ENCODE data around the gene GNAO1.

Gene GNAO1

DNA sequence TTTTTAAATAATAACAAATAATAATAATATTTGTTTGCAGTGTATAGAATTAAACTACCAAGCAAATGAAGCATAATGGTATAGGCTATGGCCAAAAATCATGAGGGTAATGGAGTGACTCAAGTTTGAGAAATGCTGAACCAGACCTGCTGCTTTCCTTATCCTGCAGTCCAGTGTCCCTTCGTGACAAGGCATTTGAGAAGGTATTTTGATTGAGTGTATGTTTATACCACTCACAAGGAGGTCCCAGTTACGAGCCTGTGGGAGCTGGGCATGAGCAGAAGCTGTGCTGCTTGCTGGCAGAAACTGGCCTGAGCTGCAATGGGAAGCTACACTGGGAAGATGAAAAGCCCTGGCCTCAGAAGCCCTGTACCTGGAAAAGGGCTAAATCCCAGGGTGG, 50.3 kb downstream of the GNAO1 start:
- no peak for DNase-seq (ENCODE audit: low spot score)

DNA sequence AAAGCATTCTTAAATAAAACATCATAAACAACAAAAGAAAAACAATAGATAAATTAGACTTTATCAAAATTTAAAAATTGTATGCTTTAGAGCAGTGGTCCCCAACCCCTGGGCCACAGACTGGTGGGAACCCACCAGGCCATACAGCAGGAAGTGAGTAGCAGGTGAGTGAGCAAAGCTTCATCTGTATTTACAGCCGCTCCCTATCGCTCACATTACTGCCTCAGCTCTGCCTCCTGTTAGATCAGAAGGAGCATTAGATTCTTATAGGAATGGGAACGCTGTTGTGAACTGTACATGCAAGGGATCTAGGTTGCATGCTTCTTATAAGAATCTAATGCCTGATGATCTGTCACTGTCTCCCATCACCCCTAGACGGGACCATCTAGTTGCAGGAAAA, 51.5 kb downstream of the GNAO1 start:
- no peak for DNase-seq (ENCODE audit: low spot score)

DNA sequence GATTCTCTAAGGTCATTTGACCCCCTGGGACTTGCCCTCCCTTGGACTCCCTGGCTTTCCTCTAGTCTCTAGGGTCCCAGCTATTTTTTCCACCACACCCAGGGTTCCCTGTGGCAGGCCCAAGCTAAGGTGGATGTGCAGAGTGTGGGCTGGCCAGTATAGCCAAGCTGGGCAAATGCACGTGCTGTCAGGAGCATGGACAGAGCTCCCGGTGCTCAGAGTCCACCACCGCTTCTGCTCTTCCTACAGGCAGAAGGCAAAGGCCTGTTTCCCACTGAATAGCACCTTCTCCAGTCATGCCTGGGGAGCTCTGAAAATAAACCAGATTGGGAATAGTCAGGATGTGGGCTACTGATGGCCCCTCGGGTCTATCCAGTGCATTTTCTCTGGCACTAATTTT, 53.3 kb downstream of the GNAO1 start:
- no peak for DNase-seq (ENCODE audit: low spot score)

DNA sequence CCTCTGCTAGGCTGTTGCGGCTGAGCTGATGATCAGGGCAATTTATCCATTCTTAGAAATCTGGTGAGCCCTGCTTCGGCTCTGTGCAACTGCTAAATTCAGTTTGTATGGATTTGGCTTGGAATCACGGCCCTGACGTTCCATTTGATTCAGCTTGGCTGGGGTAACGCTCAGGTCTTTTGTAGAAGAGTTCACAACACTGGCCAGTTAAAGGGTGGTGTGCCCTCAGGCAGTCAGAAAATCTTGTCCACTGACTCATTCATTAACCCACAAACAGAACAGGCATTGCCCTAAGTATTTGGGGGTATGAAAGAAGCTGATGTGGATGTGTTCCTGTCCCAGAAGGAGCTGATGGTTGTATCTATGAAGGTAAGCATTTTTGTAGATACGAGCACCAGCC, 53.9 kb downstream of the GNAO1 start:
- DNase-seq (ENCODE audit: low spot score): no peak

DNA sequence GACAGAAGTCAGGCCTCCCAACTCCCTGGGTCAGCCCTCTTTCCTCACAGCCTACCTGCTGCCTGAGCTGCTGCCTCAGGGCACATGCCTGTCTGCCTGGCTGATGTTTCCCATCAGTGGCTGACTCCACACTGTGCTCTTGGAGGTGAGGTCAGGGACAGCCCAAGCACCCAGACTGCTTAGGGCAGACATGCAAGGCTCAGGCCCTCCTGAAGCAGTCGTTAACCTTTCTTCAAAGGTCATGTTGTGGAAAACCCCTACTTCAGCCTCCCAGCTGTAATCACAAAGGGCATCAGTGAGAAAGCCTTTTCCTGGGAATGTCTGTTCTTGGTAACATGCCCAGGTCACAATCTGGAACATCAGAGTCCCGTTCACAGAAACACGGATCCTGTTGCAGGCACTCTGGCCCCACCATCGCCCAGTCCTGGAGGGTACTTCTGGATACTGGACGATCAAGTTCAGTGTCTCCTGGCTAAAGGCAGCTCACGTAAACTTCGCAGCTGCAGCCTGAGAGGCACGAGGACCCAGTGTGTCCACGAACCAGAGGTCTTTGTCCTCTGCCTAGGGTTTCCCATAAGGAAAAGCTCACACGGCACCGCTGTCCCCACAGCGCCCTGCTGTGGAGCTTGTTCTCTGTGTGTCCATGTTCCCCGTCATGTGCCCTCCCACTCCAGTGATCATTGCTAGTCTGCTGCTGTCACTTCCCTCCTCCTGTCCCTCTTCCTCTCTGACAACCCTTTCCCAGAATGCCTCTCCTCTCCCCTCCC, 54.9 kb downstream of the GNAO1 start:
- no peak for DNase-seq (ENCODE audit: low spot score)

DNA sequence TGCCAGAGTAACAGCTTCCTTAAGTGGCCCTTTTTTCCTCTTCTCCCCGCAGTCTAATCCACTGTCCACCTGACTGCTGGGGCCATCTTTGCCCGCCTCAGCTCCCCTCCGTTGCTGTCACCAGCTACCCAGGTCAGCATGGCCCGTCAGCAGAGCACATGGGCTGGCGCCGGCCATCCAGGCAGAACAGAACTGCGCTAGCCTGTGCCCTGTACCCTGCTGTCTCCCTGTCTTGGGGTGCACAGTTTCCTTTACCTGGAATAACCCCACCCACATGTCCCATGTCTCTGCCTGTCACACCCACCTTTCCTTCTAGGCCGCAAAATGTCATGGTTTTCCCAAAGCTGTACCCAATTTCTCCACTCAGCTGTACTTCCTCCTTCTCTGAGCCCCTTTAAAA, 55.7 kb downstream of the GNAO1 start:
- no peak for DNase-seq (ENCODE audit: low spot score)

DNA sequence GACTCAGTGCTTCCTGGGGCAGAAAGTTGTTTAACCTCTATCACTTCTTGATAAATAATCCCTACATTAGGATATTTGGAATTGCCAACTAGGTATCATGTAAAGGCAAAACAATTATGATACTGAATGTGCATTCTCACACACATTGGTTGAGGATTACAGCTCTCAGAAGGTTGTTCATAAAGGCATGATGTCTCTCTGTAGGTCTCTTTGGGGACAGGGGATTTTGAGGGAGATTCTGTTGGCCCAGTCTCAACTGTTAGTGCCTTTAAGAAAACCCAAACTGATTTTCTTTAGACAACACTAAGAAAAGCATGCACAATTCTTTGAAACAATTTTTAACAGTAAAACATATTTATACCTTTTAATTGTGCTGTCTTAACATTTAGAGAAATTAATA, 56.5 kb downstream of the GNAO1 start:
- DNase-seq (ENCODE audit: low spot score): no peak

DNA sequence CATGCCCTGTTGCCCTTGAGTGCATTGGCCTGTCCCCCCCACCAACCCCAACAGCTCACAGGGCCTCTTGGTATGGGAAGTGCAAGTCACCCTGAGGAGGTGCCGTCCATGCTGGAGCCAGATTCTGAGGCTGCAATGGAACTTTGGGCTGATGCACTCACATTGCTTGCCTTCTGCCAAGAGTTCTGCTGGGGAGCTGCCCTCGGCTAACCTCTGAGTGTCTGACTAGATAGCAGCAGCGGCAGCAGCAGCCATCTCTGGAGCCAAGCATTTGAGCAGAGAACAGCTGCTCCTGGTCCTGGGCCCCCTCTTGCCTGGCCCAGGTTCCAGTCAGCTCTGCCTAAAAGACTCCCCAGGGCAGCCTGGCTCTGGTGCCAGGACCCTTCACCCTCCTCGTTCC, 61.5 kb downstream of the GNAO1 start:
- no peak for DNase-seq (ENCODE audit: low spot score)

DNA sequence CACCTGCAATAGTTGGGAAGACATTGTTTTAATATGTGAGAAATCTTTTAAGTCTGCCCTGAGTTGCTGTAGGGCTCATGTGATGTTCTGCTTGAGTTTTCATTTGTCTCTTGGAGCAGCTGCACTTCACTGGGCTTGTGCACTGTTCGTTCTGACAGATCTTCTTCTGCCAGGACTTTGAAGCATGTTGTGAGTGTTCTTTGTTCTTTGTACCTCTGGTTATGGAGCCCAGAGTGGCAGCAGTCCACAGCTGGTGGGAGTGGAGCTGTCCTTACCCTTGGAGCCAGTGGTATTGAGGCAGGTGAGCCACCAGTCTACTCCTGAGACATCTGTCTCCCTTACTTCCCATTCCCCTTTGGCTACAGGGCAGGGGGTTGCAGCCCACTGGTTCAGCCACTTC, 64.6 kb downstream of the GNAO1 start:
- no peak for DNase-seq (ENCODE audit: low spot score)

DNA sequence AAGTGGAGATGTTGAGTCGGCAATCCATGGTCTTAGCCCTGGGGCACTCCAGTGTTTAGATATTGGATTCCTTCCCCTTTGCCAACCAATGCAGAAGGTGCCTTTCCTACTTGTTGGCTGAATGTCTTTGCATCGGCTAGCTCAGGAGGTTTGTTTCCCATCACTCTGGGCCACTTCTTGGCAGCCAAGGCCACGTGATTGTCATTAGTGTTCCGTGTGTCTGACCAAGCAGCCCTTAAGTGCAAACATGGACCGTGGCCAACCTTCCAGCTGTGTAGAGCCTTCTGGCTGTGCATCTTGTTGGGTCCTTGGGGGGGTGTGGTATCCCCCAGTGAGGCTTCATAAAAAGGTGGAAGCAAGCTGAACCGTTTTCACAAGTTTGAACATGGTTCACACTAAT, 66.0 kb downstream of the GNAO1 start:
- DNase-seq (ENCODE audit: low spot score): no peak

DNA sequence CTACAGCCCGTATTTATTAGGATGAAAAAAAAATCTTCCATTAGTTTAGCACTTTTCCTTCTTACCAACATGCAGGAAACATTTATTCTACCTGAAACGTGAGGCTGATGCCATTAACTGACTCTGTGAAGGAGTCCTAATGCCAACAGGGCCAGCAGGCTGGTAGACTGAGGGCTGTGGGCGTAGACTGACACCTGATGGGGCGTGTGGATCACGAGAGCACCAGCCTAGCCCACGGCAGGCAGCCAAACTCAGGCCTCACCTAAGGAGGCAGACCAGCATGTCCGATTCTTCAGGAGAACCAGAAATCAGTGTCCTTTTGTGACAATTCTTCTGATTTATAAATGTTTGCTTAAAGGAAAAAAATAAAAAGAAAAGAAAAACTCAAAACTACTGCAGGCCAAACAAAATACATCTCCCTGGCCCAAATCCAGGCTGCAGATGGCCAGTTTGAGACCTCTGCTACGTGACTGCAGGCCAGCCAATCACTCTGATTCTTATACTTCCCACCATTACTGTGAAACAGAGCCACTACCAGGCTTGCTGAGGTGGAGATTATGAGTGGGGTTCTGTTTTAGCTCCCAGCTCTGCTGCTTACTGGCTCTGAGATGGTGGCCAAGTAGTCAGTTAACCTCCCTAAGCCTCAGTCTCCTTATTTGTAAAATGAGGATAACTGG, 66.5 kb downstream of the GNAO1 start:
- DNase-seq (ENCODE audit: low spot score): no peak

DNA sequence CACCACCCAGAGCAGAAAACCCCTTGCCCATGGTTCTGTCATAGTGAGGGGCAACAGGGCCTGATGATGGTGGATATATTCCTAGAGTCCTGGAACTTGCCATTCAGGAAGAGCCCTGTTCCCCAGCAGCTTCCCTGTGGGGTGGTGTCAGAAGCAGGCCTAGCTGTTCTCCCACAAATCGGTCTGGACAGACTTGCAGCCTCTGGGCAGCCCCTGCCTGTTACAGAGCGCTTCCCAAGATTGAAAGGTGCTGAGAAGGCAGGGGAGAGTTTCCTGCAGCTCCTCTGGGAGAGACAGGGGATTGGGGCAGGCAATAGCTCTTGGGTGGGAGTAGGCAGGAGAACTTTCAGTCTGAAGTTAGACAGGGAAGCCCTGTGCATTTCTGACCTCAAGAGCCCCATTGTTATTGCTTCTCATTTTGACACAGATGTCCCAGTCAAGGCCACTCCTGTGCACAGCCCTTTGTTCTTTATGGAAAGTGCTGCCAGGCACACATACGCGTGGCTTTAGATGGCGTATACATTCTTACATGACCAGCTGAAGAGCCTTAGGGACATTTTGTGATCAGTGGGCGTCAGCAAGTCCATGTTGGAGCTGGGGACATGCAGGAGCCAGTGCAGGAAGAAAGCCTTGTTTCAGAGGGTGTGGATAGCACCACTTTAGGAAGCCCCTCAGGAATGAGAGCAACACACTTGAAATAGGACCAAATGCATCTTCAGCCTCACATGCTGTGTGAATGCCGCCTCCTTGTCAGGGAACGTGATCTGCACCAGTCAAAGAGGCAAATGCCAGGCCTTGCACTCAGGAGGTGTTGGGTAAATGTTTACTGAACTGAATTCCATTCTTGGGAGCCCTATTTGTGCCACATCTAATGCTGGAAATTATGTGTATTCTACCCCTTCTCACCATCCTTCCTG, 67.5 kb downstream of the GNAO1 start:
- no peak for DNase-seq (ENCODE audit: low spot score)

DNA sequence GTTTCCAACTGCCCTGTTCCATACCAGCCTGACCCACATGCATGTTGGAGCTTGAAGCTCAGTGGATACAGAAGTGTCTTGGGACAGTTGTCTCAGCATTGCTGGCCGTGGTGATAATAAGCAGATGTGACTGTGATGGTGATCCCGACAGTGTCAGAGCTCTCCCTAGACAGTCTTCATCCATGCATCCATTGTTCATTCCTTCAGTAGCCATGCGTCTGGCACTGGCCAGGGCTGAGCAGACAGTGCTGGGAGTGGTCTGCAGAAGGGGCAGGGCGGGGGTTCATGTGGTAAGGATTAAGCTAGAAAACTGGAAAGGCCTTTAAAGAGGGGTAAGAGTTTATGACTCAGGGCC, 68.1 kb downstream of the GNAO1 start:
- DNase-seq (ENCODE audit: low spot score): no peak

DNA sequence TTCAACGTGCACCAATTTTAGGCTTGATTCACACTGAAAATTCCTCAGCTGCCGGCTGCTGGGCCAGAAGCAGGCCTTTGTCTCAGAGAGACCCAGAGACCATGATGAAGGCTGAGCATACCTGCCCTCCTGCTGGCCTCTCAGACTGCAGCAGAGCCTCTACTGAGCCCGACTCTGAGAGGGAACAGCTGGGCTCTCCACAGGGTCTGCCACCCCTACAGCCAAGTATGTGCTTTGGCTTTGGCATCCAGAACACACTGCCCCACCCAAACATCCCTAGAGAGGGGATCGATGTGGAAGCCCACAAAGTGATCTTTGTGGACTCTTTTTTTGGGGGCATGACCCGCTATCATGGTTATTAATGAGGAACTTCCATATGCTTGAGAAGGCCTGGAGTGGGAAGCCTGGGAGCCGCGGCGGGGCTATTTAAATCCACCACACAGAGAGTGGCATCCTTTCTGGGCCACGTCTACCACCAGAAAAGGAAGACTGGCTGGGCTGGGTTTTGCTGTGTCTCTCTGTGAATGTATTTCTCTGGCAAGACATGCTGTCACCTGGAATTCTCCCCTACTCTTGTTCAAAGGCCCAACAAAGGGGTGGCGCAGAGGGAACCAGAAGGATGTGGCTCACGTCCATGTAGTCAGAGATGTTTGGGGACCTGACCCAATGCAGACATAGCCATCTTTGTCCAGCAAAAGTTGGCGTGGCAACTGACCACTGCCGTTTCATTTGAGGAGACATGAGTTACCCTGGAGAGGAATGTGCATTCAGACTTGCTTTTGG, 69.3 kb downstream of the GNAO1 start:
- DNase-seq (ENCODE audit: low spot score): no peak

DNA sequence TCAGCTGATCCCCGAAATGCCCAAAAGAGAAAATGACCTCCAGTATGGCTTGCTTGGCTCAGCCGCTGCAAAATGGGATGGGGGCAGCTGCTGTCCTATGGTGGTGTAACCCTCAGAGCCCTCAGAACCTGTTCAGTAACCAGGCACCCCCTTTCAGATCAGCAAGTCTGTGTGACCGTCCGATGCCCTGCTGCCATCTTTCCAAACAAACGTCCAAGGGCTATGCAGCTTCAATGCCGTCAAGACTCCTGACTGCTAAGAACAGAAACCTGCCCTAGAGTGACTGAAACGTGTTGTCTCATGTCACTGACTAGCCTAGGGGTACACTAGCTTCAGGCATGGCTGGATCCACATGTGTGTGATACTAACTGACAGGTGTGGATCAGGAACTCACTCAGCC, 70.4 kb downstream of the GNAO1 start:
- no peak for DNase-seq (ENCODE audit: low spot score)

DNA sequence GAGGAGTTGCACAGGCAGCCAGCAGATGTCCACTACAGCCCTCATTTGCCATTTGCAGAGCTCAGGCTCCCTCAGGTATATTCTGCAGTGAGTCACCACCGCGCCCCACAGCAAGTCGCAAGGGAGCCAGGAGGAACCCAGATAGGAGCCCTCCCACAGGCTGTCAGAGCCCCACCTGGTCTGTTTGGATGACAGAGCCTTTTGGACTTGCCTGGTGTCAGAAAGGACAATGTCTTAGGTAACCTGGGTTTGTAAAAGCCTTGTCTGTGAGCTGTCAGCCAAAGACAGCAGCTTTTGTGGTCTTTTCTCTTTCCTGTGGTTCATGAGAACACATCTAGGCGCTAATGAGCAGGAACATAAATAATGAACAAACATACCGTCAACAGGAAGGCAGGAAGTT, 70.9 kb downstream of the GNAO1 start:
- DNase-seq (ENCODE audit: low spot score): no peak

DNA sequence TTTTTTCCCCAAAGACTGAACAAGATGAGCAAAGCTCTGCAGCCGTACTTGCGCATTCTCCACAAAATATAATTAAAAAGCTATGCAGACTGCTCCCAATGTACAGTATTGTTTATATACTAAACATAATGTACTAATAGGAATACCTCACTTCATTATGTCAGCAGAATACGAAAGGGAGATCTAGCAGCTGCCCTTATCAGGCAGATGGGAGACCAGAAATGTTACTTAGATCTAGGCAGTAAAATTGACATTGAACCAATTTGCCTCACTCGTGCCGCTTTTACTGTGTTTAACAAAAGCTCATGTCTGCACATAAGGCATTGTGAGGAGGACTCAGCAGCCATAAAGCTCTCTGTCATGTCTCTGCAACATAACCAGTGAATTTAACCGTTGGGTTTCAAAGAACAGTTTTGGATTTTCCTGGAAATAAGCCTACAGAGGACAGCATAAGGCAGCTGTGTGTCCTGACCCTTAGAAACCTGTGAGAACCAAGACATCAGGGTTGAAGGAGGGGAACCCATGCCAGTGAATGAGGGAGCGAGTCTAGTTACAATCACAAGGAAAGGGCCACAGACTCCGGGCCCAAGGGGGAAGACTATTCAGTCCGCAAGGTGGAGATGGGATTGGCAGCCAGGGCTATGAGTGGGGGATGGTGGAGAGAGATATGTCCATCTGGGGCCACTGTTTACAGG, 71.4 kb downstream of the GNAO1 start:
- no peak for DNase-seq (ENCODE audit: low spot score)

DNA sequence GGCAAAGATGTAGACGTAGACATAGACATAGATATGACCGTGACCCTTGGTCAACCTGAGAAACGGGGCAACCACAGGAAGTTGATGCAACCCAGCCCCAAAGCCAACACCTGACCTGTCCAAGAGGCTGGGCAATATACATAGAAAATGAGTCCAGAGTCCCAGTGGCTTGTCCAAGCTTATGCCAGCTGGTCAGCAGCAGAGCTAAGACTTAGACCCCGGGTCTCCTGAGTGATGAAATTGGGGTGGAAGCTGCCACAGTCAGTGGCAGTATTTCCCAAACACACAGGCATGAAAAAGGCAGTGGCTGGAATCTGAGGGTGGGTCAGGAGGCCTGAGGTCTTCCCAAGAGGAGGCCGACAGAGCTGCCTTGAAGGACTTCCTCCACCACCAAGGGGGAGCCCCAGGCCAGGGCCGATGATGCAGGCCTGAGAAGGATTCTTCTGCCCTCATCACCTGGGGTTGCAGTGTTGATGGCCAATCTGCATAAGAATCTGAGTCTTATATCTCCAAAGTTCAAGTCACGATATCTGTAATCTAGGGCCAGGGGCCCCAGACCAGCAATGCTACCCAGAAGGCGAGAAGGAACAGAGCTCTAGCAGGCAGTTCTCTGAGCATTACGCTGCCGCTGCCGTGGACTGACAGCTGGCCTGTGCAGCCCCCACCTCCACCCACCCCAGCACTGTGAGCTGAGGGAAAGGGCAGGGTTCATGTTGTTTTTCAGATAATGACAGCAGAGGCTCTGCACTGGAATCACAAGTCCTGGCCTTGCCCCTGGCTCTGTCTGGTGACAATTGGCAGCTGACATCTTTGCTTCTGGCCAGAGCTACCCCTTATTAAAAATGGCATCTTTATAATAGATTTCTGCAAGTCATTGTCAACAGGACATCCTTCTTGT, 72.7 kb downstream of the GNAO1 start:
- DNase-seq (ENCODE audit: low spot score): no peak

DNA sequence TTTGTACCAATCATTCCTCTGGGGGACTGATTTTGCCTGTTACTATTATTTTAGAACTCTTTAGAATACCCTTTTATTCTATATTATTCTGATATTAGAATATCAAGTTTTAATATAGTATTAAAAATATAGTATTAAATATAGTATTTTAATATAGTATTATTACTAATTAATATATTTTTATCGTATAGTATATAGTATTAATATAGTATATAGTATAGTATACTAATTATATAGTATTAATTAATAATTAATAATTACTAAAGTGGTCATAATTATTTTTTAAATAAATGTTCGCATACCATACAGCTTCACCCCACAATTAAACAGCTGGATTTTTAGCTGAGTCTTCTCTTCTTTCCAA, 73.3 kb downstream of the GNAO1 start:
- DNase-seq (ENCODE audit: low spot score): no peak

DNA sequence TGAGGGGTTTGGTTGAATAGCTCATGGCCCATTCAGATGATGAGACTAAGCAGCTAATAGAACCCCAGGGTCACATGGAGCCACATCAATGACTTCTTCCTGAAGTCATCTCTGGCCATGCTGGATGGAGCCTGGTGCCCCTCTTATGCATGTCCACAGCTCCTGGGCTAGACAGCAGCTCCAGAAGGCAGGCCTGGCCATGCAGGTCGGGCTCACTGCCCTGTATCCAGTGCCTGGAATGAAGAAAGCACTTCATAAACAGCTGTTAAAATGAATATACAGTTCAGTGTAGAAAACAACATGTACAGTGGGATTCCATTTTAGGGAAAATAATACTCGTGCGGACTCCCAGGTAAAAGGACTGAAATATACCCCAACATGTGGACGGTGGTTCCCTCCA, 73.9 kb downstream of the GNAO1 start:
- no peak for DNase-seq (ENCODE audit: low spot score)

DNA sequence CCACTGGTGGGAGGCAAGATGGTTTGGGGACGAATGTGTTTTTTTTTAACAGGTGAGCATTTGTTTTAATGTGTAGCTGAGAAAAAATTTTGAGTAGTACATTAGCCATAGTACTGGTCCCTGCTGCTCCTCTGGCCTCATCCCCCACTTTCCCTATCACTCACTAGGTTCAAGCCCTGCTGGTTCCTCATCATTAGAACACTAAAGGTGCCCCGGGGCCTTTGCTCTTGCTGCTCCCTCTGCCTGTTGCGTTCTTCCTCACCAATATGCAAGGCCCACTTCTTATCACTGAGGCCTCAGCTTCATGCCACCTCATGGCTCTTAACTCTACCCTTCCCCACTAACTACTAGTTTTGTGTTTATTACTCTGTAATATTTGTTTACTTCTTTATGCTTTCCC, 74.5 kb downstream of the GNAO1 start:
- no peak for DNase-seq (ENCODE audit: low spot score)

Data from hematopoietic multipotent progenitor cell treated with erythropoietin and hydrocortisone succinate and interleukin-3 and kit ligand, for 15 days (in vitro differentiated cells).